GM21529 (cell line): ENCODE data around the gene TSEN15.
"Not testable (repeated sequence)": the region's sequence is repeated elsewhere in the genome, so short reads cannot be mapped to it uniquely, and the experiment has no call there.

ENCODE experiments used
- ATAC-seq: cut with Tn5 transposase; IDR thresholded peaks from one replicate; pipeline ENCODE4 v1.9.1; 2021; ENCODE audit not compliant: unreplicated experiment

TSEN15 gene

GRCh38 chr1:184096005-184096404 is 44.5 kb downstream of the TSEN15 start:
- ATAC-seq, result no peak

- not testable (repeated sequence) for ATAC-seq
Measured at GRCh38 chr1:184096580-184096979, 45.0 kb downstream of the TSEN15 start.

GRCh38 chr1:184101141-184101540 is 49.6 kb downstream of the TSEN15 start:
- ATAC-seq, result no peak

- ATAC-seq, result no peak
Measured at GRCh38 chr1:184101571-184101970, 50.0 kb downstream of the TSEN15 start.

- ATAC-seq, result no peak
Measured at GRCh38 chr1:184110272-184111204, 59.0 kb downstream of the TSEN15 start.

- ATAC-seq, result no peak
Measured at GRCh38 chr1:184112176-184112948, 60.8 kb downstream of the TSEN15 start.

GRCh38 chr1:184113251-184113650 is 61.7 kb downstream of the TSEN15 start:
- ATAC-seq, result no peak

GRCh38 chr1:184114818-184115398 is 63.4 kb downstream of the TSEN15 start:
- no peak for ATAC-seq

- no peak for ATAC-seq
Measured at GRCh38 chr1:184116287-184116686, 64.8 kb downstream of the TSEN15 start.

GRCh38 chr1:184118046-184118445 is 66.5 kb downstream of the TSEN15 start:
- ATAC-seq, result no peak
